HepG2 (cell line): ENCODE results near the gene RPSA. TPM values are rescaled to one million over a fixed set of nuclear protein-coding genes. Genes with fewer than 3 reads are reported as not detected.

Experiments
- FIP1L1 ChIP-seq: fragments of 200-400 bp; formaldehyde crosslinking; IDR thresholded peaks from 2 replicates; pipeline ENCODE4 v1.6.1; 2018; ENCODE audit warnings: low read depth, mild to moderate bottlenecking, low read length, moderate library complexity, borderline replicate concordance; ENCODE audit not compliant: insufficient read depth
- HDAC2 ChIP-seq: sonication (generic); formaldehyde crosslinking; IDR thresholded peaks from 2 replicates; pipeline ENCODE4 v1.4.0; 2020; ENCODE audit warnings: missing genetic modification reagents
- HOXA5 ChIP-seq: sonication (generic); formaldehyde crosslinking; IDR thresholded peaks from 2 replicates; pipeline ENCODE4 v1.4.0; 2020; ENCODE audit warnings: missing genetic modification reagents
- MXD3 ChIP-seq: IDR thresholded peaks from 2 replicates; pipeline ENCODE4 v1.6.1; 2016; ENCODE audit warnings: mild to moderate bottlenecking, missing biosample characterization, missing genetic modification reagents
- SIN3A ChIP-seq: IDR thresholded peaks from 2 replicates; pipeline ENCODE4 v1.6.1; 2011; ENCODE audit warnings: low read depth, mild to moderate bottlenecking, control low read depth, low read length, borderline replicate concordance
- ZBTB40 ChIP-seq, 2 experiments: fragments of 450-650 bp in 1 of 2; sonication (generic) in 1 of 2; formaldehyde crosslinking in 1 of 2; IDR thresholded peaks; 2 replicates each; pipeline versions ENCODE4 v1.6.1 to v1.8.0; 2016 to 2022; ENCODE audit warnings: antibody characterized with exemption in 1 of 2, mild to moderate bottlenecking in 1 of 2, missing genetic modification reagents in 1 of 2
- ZC3H4 ChIP-seq: sonication (generic); formaldehyde crosslinking; IDR thresholded peaks from 2 replicates; pipeline ENCODE4 v1.4.0; 2020; ENCODE audit warnings: missing genetic modification reagents, borderline replicate concordance
- ZMYM2 ChIP-seq: sonication (generic); formaldehyde crosslinking; IDR thresholded peaks from 2 replicates; pipeline ENCODE4 v1.8.0; 2022; ENCODE audit warnings: mild to moderate bottlenecking, missing genetic modification reagents
- ZNF430 ChIP-seq: sonication (generic); formaldehyde crosslinking; IDR thresholded peaks from 2 replicates; pipeline ENCODE4 v1.9.0; 2021; ENCODE audit warnings: mild to moderate bottlenecking, missing genetic modification reagents
- ZNF543 ChIP-seq: sonication (generic); formaldehyde crosslinking; IDR thresholded peaks from 2 replicates; pipeline ENCODE4 v1.4.0; 2020; ENCODE audit warnings: mild to moderate bottlenecking, missing genetic modification reagents
- ZNF556 ChIP-seq: sonication (generic); formaldehyde crosslinking; IDR thresholded peaks from 2 replicates; pipeline ENCODE4 v1.4.0; 2020; ENCODE audit warnings: mild to moderate bottlenecking, missing genetic modification reagents, borderline replicate concordance
- ZNF816 ChIP-seq: sonication (generic); formaldehyde crosslinking; IDR thresholded peaks from 2 replicates; pipeline ENCODE4 v1.8.0; 2022; ENCODE audit warnings: missing genetic modification reagents, mild to moderate bottlenecking, borderline replicate concordance
- polyA plus RNA-seq, 8 experiments: library from polyadenylated mRNA; depleted of rRNA in 3 of 8; stranded (reverse) in 7 of 8; unstranded in 1 of 8; fragments of >200 nt; fragmentation: Illumina TruSeq in 4 of 8; extraction: Trizol in 4 of 8; gene quantifications; 2 replicates each; pipeline versions ENCODE4 v1.2.1 to v1.2.3, GENCODE V29; 2011 to 2016; ENCODE audit warnings: low read depth in 4 of 8, missing spikeins in 1 of 8, mixed read lengths in 1 of 8; ENCODE audit not compliant: insufficient read depth in 1 of 8
- total RNA-seq, 5 experiments: library from RNA; depleted of rRNA; stranded (reverse); fragments of >200 nt; fragmentation: Illumina TruSeq; extraction: Trizol; gene quantifications; 2 replicates each; pipeline ENCODE4 v1.2.3, GENCODE V29; 2016; ENCODE audit warnings: low read depth in 1 of 5
- TF ChIP-seq, protein P1 (sequence below): sonication (generic); formaldehyde crosslinking; IDR thresholded peaks from 2 replicates; pipeline ENCODE4 v1.4.0; 2020; ENCODE audit warnings: mild to moderate bottlenecking, missing genetic modification reagents, borderline replicate concordance
- TF ChIP-seq, protein P2 (sequence below): sonication (generic); formaldehyde crosslinking; IDR thresholded peaks from 2 replicates; pipeline ENCODE4 v1.8.0; 2022; ENCODE audit warnings: mild to moderate bottlenecking, missing genetic modification reagents; ENCODE audit not compliant: insufficient replicate concordance

RPSA gene
- total and polyA plus RNA-seq, 2 of the 13 experiments (the other 11 are each of a cell fraction or from before 2014, with no cell fraction given) = 1,683 to 3,226 TPM

DNA sequence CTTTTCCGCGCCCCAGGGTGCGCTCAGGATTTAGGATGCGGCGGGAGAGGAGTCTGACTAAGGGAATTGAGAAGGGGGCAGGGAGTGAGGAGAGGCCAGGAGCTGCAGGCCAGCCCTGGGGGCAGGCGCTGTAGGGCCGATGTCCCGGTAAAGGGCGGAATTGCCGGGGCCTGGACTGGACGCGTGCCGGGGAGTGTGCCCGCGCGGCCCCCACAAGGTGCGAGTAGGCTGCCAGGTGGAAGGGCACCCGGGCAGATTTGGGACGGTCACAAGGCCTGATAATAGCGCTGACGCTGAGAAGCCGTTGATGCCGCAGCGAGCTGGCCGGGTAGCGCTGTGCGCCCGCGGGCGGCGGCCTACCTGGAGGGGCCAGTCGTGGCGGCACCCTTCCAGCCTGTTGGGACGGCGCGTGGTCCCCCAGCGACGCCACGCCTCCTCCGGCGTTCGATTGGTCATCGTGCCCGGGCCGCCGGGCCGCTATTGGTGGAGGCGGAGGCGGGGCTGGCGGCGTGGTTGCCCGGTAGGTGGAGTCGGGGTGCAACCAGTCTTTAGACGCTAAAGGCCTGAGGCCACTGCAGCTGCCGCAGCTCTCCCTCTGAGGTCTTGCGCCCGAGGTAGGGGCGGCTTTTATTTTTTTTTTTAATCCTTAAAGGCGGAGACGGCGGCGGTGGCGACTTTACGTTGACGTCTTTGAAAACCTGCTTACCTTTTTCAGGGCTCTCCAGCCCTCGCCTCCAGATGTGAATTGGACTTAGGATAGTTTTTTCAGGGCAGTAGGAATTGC, 22.4 kb upstream of the RPSA start (continued):
- TF ChIP-seq ZNF816 (CRISPR knock-in tag) (no peak; the same call in 1 of the 2 replicates), ZNF430 (peak; percentile 82), ZBTB40 (IDR thresholded peaks at IDR 0.05) (no peak), ZBTB40 (CRISPR knock-in tag; IDR thresholded peaks at IDR 0.05) (peak; percentile 9; the same call in 1 of the 2 replicates), MXD3 (CRISPR knock-in tag) (peak; percentile 81; the same call in 1 of the 2 replicates), ZNF543 (CRISPR knock-in tag) (peak; percentile 78), ZMYM2 (CRISPR knock-in tag) (no peak), ZC3H4 (CRISPR knock-in tag) (no peak), HDAC2 (no peak), FIP1L1 (no peak), SIN3A (peak; percentile 97; the same call in 1 of the 2 replicates), HOXA5 (no peak), ZNF556 (no peak)
- TF ChIP-seq, protein P1, sequence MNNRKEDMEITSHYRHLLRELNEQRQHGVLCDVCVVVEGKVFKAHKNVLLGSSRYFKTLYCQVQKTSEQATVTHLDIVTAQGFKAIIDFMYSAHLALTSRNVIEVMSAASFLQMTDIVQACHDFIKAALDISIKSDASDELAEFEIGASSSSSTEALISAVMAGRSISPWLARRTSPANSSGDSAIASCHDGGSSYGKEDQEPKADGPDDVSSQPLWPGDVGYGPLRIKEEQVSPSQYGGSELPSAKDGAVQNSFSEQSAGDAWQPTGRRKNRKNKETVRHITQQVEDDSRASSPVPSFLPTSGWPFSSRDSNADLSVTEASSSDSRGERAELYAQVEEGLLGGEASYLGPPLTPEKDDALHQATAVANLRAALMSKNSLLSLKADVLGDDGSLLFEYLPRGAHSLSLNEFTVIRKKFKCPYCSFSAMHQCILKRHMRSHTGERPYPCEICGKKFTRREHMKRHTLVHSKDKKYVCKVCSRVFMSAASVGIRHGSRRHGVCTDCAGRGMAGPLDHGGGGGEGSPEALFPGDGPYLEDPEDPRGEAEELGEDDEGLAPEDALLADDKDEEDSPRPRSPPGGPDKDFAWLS = no peak; the same call in 1 of the 2 replicates
- TF ChIP-seq, protein P2, sequence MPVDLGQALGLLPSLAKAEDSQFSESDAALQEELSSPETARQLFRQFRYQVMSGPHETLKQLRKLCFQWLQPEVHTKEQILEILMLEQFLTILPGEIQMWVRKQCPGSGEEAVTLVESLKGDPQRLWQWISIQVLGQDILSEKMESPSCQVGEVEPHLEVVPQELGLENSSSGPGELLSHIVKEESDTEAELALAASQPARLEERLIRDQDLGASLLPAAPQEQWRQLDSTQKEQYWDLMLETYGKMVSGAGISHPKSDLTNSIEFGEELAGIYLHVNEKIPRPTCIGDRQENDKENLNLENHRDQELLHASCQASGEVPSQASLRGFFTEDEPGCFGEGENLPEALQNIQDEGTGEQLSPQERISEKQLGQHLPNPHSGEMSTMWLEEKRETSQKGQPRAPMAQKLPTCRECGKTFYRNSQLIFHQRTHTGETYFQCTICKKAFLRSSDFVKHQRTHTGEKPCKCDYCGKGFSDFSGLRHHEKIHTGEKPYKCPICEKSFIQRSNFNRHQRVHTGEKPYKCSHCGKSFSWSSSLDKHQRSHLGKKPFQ (CRISPR knock-in tag) = peak; percentile 35
